GM18951 (cell line): ENCODE measurements around the gene POLE3.
"Not testable (repeated sequence)": the region's sequence is repeated elsewhere in the genome, so short reads cannot be mapped to it uniquely, and the experiment has no call there.

Experiments used
- POLR2A ChIP-seq: IDR thresholded peaks from 4 replicates; pipeline ENCODE4 v1.6.1; 2011; ENCODE audit warnings: mild to moderate bottlenecking; ENCODE audit not compliant: insufficient read length, insufficient read depth; ENCODE audit errors: extremely low read depth
- in situ Hi-C: fragments of 300-500 bp; cut with MboI; formaldehyde crosslinking; loops from one replicate; pipeline ENCODE4 v1.12.0; 2022; ENCODE audit warnings: low sequenced_read_pairs, mixed read lengths, inconsistent platforms; ENCODE audit not compliant: unreplicated experiment

Gene POLE3

GRCh38 chr9:113410207-113410864 lies at the start of gene POLE3, which contains the start of gene C9orf43:
Gene POLE3 (minus strand): TSS chr9:113410675. CDS start chr9:113410293, 382 bp downstream.
Gene C9orf43 (plus strand): TSS chr9:113410747. CDS start chr9:113413494, 2,747 bp downstream.
- in situ Hi-C loops: no loop called here
- peak; percentile 74 for TF ChIP-seq POLR2A

- no peak for TF ChIP-seq POLR2A
- in situ Hi-C loops: no loop called here
Observed at GRCh38 chr9:113456235-113456634, 45.8 kb upstream of the POLE3 start.

- in situ Hi-C loops: no loop called here
- no peak for TF ChIP-seq POLR2A
Observed at GRCh38 chr9:113454914-113455761, 44.7 kb upstream of the POLE3 start.

- TF ChIP-seq POLR2A: no peak
- in situ Hi-C loops: no loop called here
Observed at GRCh38 chr9:113452113-113452605, 41.7 kb upstream of the POLE3 start.

- TF ChIP-seq POLR2A: no peak
- in situ Hi-C loops: loop anchor here (5.0 to 10.0 kb wide), 2 partner anchors 145 to 203 kb away; no protein-coding TSS in a partner anchor
Observed at GRCh38 chr9:113449376-113449775, 38.9 kb upstream of the POLE3 start.

- TF ChIP-seq POLR2A: no peak
- in situ Hi-C loops: loop anchor here (5.0 to 10.0 kb wide), 2 partner anchors 148 to 206 kb away; no protein-coding TSS in a partner anchor
Observed at GRCh38 chr9:113446323-113446740, 35.9 kb upstream of the POLE3 start.

- in situ Hi-C loops: loop anchor here (5.0 to 10.0 kb wide), 2 partner anchors 150 to 208 kb away; no protein-coding TSS in a partner anchor
- no peak for TF ChIP-seq POLR2A
Observed at GRCh38 chr9:113444736-113445135, 34.3 kb upstream of the POLE3 start.

GRCh38 chr9:113437716-113438115 lies 27.2 kb upstream of the POLE3 start:
- in situ Hi-C loops: not testable (repeated sequence)

GRCh38 chr9:113436728-113437515 lies 26.4 kb upstream of the POLE3 start:
- in situ Hi-C loops: no loop called here
- no peak for TF ChIP-seq POLR2A

GRCh38 chr9:113431191-113431590 lies 20.7 kb upstream of the POLE3 start:
- in situ Hi-C loops: no loop called here
- no peak for TF ChIP-seq POLR2A

- no peak for TF ChIP-seq POLR2A
- in situ Hi-C loops: loop anchor here (10.0 kb wide), 1 partner anchor 227 kb away; no protein-coding TSS in a partner anchor
Observed at GRCh38 chr9:113428062-113428615, 17.7 kb upstream of the POLE3 start.

GRCh38 chr9:113427629-113428028 lies 17.2 kb upstream of the POLE3 start:
- TF ChIP-seq POLR2A: no peak
- in situ Hi-C loops: loop anchor here (10.0 kb wide), 1 partner anchor 227 kb away; no protein-coding TSS in a partner anchor
